Measurements from ENCODE around the gene OR51B5. TPM values are rescaled to one million over a fixed set of nuclear protein-coding genes. Genes with fewer than 3 reads are reported as not detected.
A peak's percentile ranks its signal among the peaks of the same experiment; 100 is the strongest.

OR51B5 gene
- total RNA-seq: not detected

DNA sequence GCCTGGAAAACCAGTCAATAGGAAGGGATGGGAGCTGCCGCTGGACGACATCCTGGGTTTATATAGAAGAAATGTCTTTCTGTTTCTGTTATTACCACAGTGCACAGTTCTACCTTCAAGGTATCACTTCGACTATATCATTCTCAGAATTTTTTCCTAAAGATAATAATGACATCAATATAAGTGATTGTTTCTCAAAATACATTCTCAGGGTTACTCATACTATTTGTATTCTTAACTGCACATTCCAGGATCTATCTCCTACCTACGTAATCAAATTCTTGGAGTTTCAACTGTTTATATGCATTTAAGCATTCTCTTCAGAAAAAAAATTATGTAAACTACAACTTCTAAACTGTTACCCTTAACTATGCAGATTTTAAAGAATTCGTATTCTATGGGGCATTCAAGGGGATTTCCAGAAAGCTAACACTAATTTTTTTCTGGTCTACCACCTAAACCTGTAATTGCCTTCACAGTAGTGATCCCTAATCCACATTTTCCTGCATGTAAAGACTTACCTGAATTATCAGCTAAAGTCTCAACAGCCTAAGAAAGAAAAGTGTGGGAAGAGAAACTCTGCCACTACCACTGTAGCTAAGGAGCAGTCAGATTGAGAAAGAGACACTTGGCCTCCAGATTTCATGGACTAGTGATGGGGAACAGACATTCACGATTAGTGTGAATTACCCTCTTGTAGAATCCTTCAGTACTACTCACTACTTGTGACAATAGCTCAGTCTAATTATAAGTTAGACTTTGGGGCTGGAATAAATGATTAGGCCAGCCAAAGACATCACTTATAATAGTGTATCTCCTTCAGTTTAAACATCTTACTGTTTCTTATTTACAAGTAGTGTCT is at the start of gene OR51B5:
Gene OR51B5 (minus strand): TSS at position 51 of the 862 bp plus-strand sequence. CDS start 0 bp downstream, at position 51.
- intact Hi-C loops (cut with DNase I): no loop called here
- Histone ChIP-seq H3K9me3 (no peaks in the 10 kb centered on the region), H3K4me1 (no peaks in the 10 kb centered on the region), H3K27ac (no peak within 1 kb of the TSS), H3K9ac (ENCODE audit: low read depth in 2 of 2, low read length in 2 of 2) (no peak within 1 kb of the TSS), H3K27me3 (no peaks in the 10 kb centered on the region), H3K36me3 (no peaks in the 10 kb centered on the region), H3K4me3 (no peak within 1 kb of the TSS)
- DNase-seq: no peak
- no peak for TF ChIP-seq CTCF (IDR thresholded peaks at IDR 0.05)

DNA sequence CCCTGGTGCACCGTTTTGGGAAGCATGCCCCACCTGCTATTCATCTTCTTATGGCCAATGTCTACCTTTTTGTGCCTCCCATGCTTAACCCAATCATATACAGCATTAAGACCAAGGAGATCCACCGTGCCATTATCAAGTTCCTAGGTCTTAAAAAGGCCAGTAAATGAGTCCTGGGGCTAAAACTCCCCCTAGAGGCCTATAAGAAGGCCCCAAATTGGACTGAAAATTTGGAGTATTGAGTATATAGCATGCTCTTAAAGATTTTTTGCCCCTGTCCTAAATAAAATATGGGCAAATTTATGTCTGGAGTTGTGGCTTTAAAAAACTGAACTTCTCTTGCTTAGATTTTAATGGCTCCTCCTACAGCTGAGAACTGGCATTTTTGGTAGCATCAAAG is 46.9 kb upstream of the OR51B5 start:
- Histone ChIP-seq H3K27ac (no peak overlapping the region), H3K27me3 (no peaks in the 10 kb centered on the region), H3K9ac (ENCODE audit: low read depth in 2 of 2, low read length in 2 of 2) (no peak overlapping the region), H3K36me3 (no peaks in the 10 kb centered on the region), H3K4me3 (no peak overlapping the region), H3K4me1 (no peaks in the 10 kb centered on the region), H3K9me3 (no peaks in the 10 kb centered on the region)
- intact Hi-C loops (cut with DNase I): no loop called here
- DNase-seq: no peak
- no peak for TF ChIP-seq CTCF (IDR thresholded peaks at IDR 0.05)

GRCh38 chr11:5384335-5384734 is 41.0 kb upstream of the OR51B5 start:
- DNase-seq: no peak
- Histone ChIP-seq H3K4me1 (no peaks in the 10 kb centered on the region), H3K9ac (ENCODE audit: low read depth in 2 of 2, low read length in 2 of 2) (no peak overlapping the region), H3K27me3 (no peaks in the 10 kb centered on the region), H3K36me3 (no peaks in the 10 kb centered on the region), H3K9me3 (no peaks in the 10 kb centered on the region), H3K4me3 (no peak overlapping the region), H3K27ac (no peak overlapping the region)
- intact Hi-C loops (cut with DNase I): loop anchor here (5.0 to 10.0 kb wide), 2 partner anchors 260 to 757 kb away; no protein-coding TSS in a partner anchor
- no peak for TF ChIP-seq CTCF (IDR thresholded peaks at IDR 0.05)

DNA sequence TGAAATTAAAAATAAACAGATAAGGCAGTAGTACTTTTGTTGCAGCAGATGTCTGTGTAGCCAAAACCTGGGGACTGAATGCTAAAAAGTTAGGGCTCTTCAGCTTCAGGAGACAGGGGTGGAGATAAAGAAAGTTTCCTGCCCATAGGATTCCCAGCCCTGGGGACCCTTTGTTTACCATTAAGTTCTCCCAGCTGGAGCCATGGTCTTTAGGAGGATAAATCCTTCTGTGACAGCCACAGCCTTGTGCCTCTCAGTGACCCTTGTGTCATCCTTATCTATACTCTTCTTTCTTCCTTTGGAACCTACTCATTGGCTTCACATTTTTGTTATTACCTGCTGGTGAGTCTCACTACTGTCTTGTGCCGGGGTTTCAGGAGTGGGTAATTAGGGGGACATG is 40.3 kb upstream of the OR51B5 start, which contains the start of gene OR51M1:
Gene OR51M1 (plus strand): TSS at position 237 of the 400 bp plus-strand sequence. CDS start 5,587 bp downstream, outside the sequence.
- H3K4me3 ChIP-seq: no peak within 1 kb of the TSS
- no peak for DNase-seq
- H3K27ac ChIP-seq: no peak within 1 kb of the TSS
- no peaks in the 10 kb centered on the region for H3K9me3 ChIP-seq
- TF ChIP-seq CTCF (IDR thresholded peaks at IDR 0.05): no peak
- H3K36me3 ChIP-seq: no peaks in the 10 kb centered on the region
- no peak within 1 kb of the TSS for H3K9ac ChIP-seq (ENCODE audit: low read depth in 2 of 2, low read length in 2 of 2)
- no peaks in the 10 kb centered on the region for H3K27me3 ChIP-seq
- no peaks in the 10 kb centered on the region for H3K4me1 ChIP-seq
- intact Hi-C loops (cut with DNase I): loop anchor here (5.0 to 10.0 kb wide), 2 partner anchors 259 to 756 kb away; no protein-coding TSS in a partner anchor

- H3K9ac ChIP-seq (ENCODE audit: low read depth in 2 of 2, low read length in 2 of 2): no peak overlapping the region
- H3K9me3 ChIP-seq: no peaks in the 10 kb centered on the region
- H3K27me3 ChIP-seq: no peaks in the 10 kb centered on the region
- H3K4me1 ChIP-seq: no peaks in the 10 kb centered on the region
- intact Hi-C loops (cut with DNase I): loop anchor here (5.0 to 10.0 kb wide), 2 partner anchors 256 to 754 kb away; no protein-coding TSS in a partner anchor
- no peak overlapping the region for H3K4me3 ChIP-seq
- H3K27ac ChIP-seq: no peak overlapping the region
- peak; percentile 48 for TF ChIP-seq CTCF (IDR thresholded peaks at IDR 0.05)
- DNase-seq: peak; percentile 48
- H3K36me3 ChIP-seq: no peaks in the 10 kb centered on the region
Observed at GRCh38 chr11:5380740-5381342, 37.5 kb upstream of the OR51B5 start.

Measured in colonic mucosa (tissue), 4 donors.